Endothelial cell of umbilical vein (primary cell): Measurements from ENCODE around the gene SECISBP2. TPM values are rescaled to one million over a fixed set of nuclear protein-coding genes. Genes with fewer than 3 reads are reported as not detected.

ENCODE experiments used
- BruUV-seq: library from RNA; stranded (reverse); fragments of 400-500 nt; replicated peaks from 2 replicates; lab custom pipeline; 2021; lab: Mats Ljungman, UMichigan
- CTCF ChIA-PET: fragments of 300-600, 350-600 bp; sonication (Branson Sonifier 250); formaldehyde crosslinking; loops from one replicate; lab custom pipeline; 2021; ENCODE audit warnings: antibody characterized with exemption, inconsistent platforms; lab: Charles Lee
- POLR2A ChIA-PET: fragments of 300-600, 350-600 bp; sonication (Branson Sonifier 250); formaldehyde crosslinking; loops from one replicate; lab custom pipeline; 2021; ENCODE audit warnings: antibody characterized with exemption, inconsistent platforms; lab: Charles Lee
- DNase-seq: peaks from one replicate; pipeline ENCODE4 v3.0.0-alpha.2; 2011; ENCODE audit warnings: low read depth, low spot score
- FAIRE-seq: peaks from 2 replicates; lab custom pipeline; 2011; peaks lifted over from hg19 to GRCh38; lab: Jason Lieb, UNC
- H2AFZ ChIP-seq: 2 replicates; pipeline ENCODE4 v1.6.0; 2012; ENCODE audit warnings: low read depth, low read length, control low read depth, inconsistent platforms
- H3K27ac ChIP-seq: 2 replicates; pipeline ENCODE4 v1.5.1; 2011; ENCODE audit warnings: low read depth, mild to moderate bottlenecking, control low read depth, low read length, moderate library complexity; ENCODE audit not compliant: insufficient read depth
- H3K27me3 ChIP-seq, 2 experiments: 2 replicates each; pipeline versions ENCODE4 v1.6.0 to v1.6.1; 2011; ENCODE audit warnings: low read length in 2 of 2, mixed read lengths in 1 of 2; ENCODE audit not compliant: control insufficient read depth in 2 of 2, insufficient read depth in 2 of 2
- H3K36me3 ChIP-seq, 2 experiments: 2 replicates in 1 of 2; 3 replicates in 1 of 2; pipeline ENCODE4 v1.5.1; 2011; ENCODE audit warnings: low read length in 2 of 2, mild to moderate bottlenecking in 1 of 2, moderate library complexity in 1 of 2; ENCODE audit not compliant: control insufficient read depth in 2 of 2, insufficient read depth in 2 of 2; ENCODE audit errors: extremely low read depth in 1 of 2
- H3K4me1 ChIP-seq: 3 replicates; pipeline ENCODE4 v1.5.1; 2011; ENCODE audit warnings: mild to moderate bottlenecking, low read length; ENCODE audit not compliant: control insufficient read depth, insufficient read depth; ENCODE audit errors: extremely low read depth
- H3K4me2 ChIP-seq: 2 replicates; pipeline ENCODE4 v1.6.1; 2011; ENCODE audit warnings: low read length, control low read depth, mixed read lengths; ENCODE audit not compliant: insufficient read depth
- H3K4me3 ChIP-seq, 3 experiments: fragments of 200-600 bp in 1 of 3; sonication (generic), shearing (Covaris generic) in 1 of 3; replicated peaks in 1 of 3; 2 replicates each; pipeline ENCODE4 v1.5.1; 2011 to 2016; ENCODE audit warnings: control low read depth in 3 of 3, low read length in 3 of 3, mild to moderate bottlenecking in 2 of 3, inconsistent platforms in 1 of 3, low read depth in 1 of 3, moderate library complexity in 1 of 3; ENCODE audit not compliant: insufficient read depth in 1 of 3
- H3K79me2 ChIP-seq: 2 replicates; pipeline ENCODE4 v1.6.0; 2012; ENCODE audit warnings: low read length, inconsistent platforms; ENCODE audit not compliant: control insufficient read depth, insufficient read depth
- H3K9ac ChIP-seq: replicated peaks from 2 replicates; pipeline ENCODE3; 2011; ENCODE audit warnings: low read length, control low read depth; ENCODE audit not compliant: insufficient read depth; ENCODE audit errors: extremely low read depth
- H3K9me1 ChIP-seq: replicated peaks from 3 replicates; pipeline ENCODE4 v1.6.0; 2011; ENCODE audit warnings: mild to moderate bottlenecking, low read length; ENCODE audit not compliant: control insufficient read depth, insufficient read depth; ENCODE audit errors: extremely low read depth
- H3K9me3 ChIP-seq: replicated peaks from 2 replicates; pipeline ENCODE4 v1.5.1; 2012; ENCODE audit warnings: low read length, inconsistent platforms; ENCODE audit not compliant: control insufficient read depth, insufficient read depth
- H4K20me1 ChIP-seq: replicated peaks from 2 replicates; pipeline ENCODE3; 2011; ENCODE audit warnings: mild to moderate bottlenecking, low read length; ENCODE audit not compliant: control insufficient read depth, insufficient read depth; ENCODE audit errors: extremely low read depth
- EZH2 ChIP-seq: IDR thresholded peaks from 2 replicates; pipeline ENCODE4 v1.6.1; 2012; ENCODE audit warnings: borderline replicate concordance, low read depth, mild to moderate bottlenecking, moderate library complexity, low read length, inconsistent platforms; ENCODE audit not compliant: severe bottlenecking
- GATA2 ChIP-seq: IDR thresholded peaks from 2 replicates; pipeline ENCODE4 v1.7.0; 2011; ENCODE audit warnings: low read depth, mild to moderate bottlenecking, moderate library complexity, mixed read lengths, low read length; ENCODE audit not compliant: insufficient read length, insufficient read depth
- MAX ChIP-seq: IDR thresholded peaks from 2 replicates; pipeline ENCODE4 v1.6.1; 2011; ENCODE audit not compliant: insufficient read depth, insufficient read length
- POLR2A ChIP-seq: IDR thresholded peaks from 2 replicates; pipeline ENCODE4 v1.6.1; 2012; ENCODE audit warnings: low read depth, mild to moderate bottlenecking, control low read depth, low read length
- POLR2AphosphoS5 ChIP-seq: IDR thresholded peaks from 2 replicates; pipeline ENCODE4 v1.6.1; 2012; ENCODE audit warnings: low read depth, mild to moderate bottlenecking, control low read depth, low read length, moderate library complexity; ENCODE audit not compliant: insufficient read depth
- dilution Hi-C: fragments of 300-500 bp; cut with MboI; formaldehyde crosslinking; loops from one replicate; pipeline ENCODE4 v1.15.0; 2019; ENCODE audit warnings: low sequenced_read_pairs; ENCODE audit not compliant: extremely low pct_ligation_motif_present
- intact Hi-C: fragments of 100-400 bp; cut with micrococcal nuclease; formaldehyde crosslinking; loops from one replicate; pipeline ENCODE4 v1.10.0; 2022
- polyA plus RNA-seq, 4 experiments: library from polyadenylated mRNA; depleted of rRNA in 3 of 4; stranded (reverse) in 3 of 4; unstranded in 1 of 4; fragments of >200 nt; gene quantifications; 2 replicates each; pipeline versions ENCODE4 v1.2.1 to v1.2.3, GENCODE V29; 2011 to 2012; ENCODE audit warnings: missing spikeins in 1 of 4
- total RNA-seq: library from RNA; stranded (reverse); gene quantifications from 2 replicates; pipeline ENCODE4 v1.2.3, GENCODE V29; 2021

The SECISBP2 gene
- total and polyA plus RNA-seq, 2 donors (not counting 3 experiments of a cell fraction or from before 2014, with no cell fraction given): 22.7 to 36.3 TPM

- peak overlapping the region; percentile 49 for H2AFZ ChIP-seq
- FAIRE-seq: no peak
- TF ChIP-seq GATA2: peak; percentile 42
- no peak for TF ChIP-seq MAX
- peaks cover 28% of the 10 kb centered on the region for H3K4me1 ChIP-seq
- no TSS peak for BruUV-seq
- H3K27ac ChIP-seq: peak overlapping the region; percentile 85
- POLR2A ChIA-PET: interaction anchor here (0.8 kb wide), 1 partner anchor 159 kb away, joined by 3 read pairs; no protein-coding TSS in a partner anchor
- dilution Hi-C loops: no loop called here
- intact Hi-C loops: loop anchor here (5.0 to 10.0 kb wide), 2 partner anchors 503 to 925 kb away; partner anchors contain the start of gene SPIN1
- H3K9ac ChIP-seq: peak overlapping the region; percentile 94
- H3K4me3 ChIP-seq: peak overlapping the region; percentile 70 to 98 (median 97)
- H3K79me2 ChIP-seq: peaks cover 61% of the 10 kb centered on the region
- peaks cover 0 to 18% of the 10 kb centered on the region in 2 experiments for H3K36me3 ChIP-seq
- no peaks in the 10 kb centered on the region for H4K20me1 ChIP-seq
- CTCF ChIA-PET: interaction anchor here (1.0 kb wide), 1 partner anchor 237 kb away, joined by 4 read pairs; no protein-coding TSS in a partner anchor
- no peaks in the 10 kb centered on the region for H3K27me3 ChIP-seq
- no peaks in the 10 kb centered on the region for H3K9me1 ChIP-seq
- DNase-seq: peak; percentile 59
- peak overlapping the region; percentile 97 for H3K4me2 ChIP-seq
- H3K9me3 ChIP-seq: no peaks in the 10 kb centered on the region
These were observed 6.1 kb upstream of the SECISBP2 start for GRCh38 chr9:89312222-89312571.

GRCh38 chr9:89313842-89314241, 4.5 kb upstream of the SECISBP2 start:
- Histone ChIP-seq H2AFZ (no peak overlapping the region), H3K27ac (peak overlapping the region; percentile 21), H4K20me1 (no peaks in the 10 kb centered on the region), H3K4me3 (peak overlapping the region; percentile 5 to 98 (median 97)), H3K9me1 (no peaks in the 10 kb centered on the region), H3K9ac (peak overlapping the region; percentile 94), H3K27me3 (no peaks in the 10 kb centered on the region), H3K79me2 (peaks cover 63% of the 10 kb centered on the region), H3K36me3 (peaks cover 2 to 21% of the 10 kb centered on the region in 2 experiments), H3K9me3 (no peaks in the 10 kb centered on the region), H3K4me2 (peak overlapping the region; percentile 97), H3K4me1 (peaks cover 38% of the 10 kb centered on the region)
- no peak for TF ChIP-seq POLR2AphosphoS5
- TF ChIP-seq EZH2: no peak
- TF ChIP-seq GATA2: no peak
- TF ChIP-seq POLR2A: peak; percentile 2
- TF ChIP-seq MAX: no peak
- intact Hi-C loops (loop anchor here (5.0 to 10.0 kb wide), 2 partner anchors 501 to 927 kb away; partner anchors contain the start of gene SPIN1), dilution Hi-C loops (no loop called here)
- ChIA-PET POLR2A (no interaction called here), CTCF (interaction anchor here (0.9 to 1.3 kb wide), 3 partner anchors 35 to 235 kb away, joined by 3 to 5 read pairs (median 5); no protein-coding TSS in a partner anchor)
- no TSS peak for BruUV-seq
- FAIRE-seq (no peak), DNase-seq (no peak)
